WI38 (cell line): Measurements from ENCODE around the gene RASAL2.

Experiments
- H3K4me3 ChIP-seq: 2 replicates; pipeline ENCODE4 v1.5.1; 2011; ENCODE audit warnings: low read depth, mild to moderate bottlenecking, control low read depth, low read length
- CTCF ChIP-seq: IDR thresholded peaks from 2 replicates; pipeline ENCODE4 v1.5.1; 2012; ENCODE audit warnings: low read depth, mild to moderate bottlenecking, control low read depth, low read length

The RASAL2 gene

DNA sequence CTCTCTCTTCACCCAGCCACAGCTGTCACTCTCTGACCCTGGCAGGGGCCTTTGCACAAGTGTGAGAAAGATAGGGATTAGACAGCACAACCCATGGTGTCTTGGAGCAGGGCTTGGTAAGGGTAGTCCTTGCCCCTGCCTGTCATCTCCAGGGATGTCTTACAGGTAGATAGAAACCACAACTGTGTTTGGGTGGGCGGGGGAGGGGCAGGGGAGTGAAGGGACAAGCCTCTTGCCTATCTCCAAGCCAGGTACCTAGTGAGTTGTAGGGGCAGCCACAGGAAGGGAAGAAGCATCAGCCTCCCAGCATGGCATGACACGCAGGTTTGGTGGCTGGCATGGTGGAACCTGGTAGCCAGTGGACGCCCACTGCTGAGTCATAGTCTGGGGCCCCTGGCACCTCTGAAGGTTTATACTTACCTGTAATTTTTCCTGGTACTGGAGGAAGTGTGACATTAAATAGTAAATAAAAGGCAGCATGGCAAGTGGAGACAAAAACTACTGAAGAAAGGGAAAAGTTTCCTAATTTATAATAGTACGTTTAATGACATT is 305.3 kb downstream of the RASAL2 start:
- H3K4me3 ChIP-seq, result no peak overlapping the region
- no peak for TF ChIP-seq CTCF

DNA sequence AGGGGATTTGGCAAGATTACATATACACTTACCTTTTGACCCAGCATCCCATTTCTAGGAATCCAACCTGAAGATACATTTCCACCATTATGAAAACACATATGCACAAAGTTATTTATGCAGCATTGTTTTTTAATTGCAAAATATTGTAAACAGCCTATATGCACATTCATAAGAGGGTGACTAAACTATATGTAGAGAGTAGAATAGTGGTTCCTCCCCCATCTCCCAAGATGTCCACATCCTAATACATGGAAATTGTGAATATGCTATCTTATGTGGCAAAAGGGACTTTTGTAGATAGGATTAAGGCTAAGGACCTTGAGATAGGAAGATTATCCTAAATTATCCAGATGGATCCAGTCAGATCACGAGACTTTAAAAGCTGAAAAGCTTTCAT is 311.2 kb downstream of the RASAL2 start:
- no peak for TF ChIP-seq CTCF

GRCh38 chr1:178407215-178407614 is 313.3 kb downstream of the RASAL2 start:
- no peak for TF ChIP-seq CTCF
- no peak overlapping the region for H3K4me3 ChIP-seq

More for the DNA sequence above, 311.2 kb downstream of the RASAL2 start:
- no peak overlapping the region for H3K4me3 ChIP-seq

DNA sequence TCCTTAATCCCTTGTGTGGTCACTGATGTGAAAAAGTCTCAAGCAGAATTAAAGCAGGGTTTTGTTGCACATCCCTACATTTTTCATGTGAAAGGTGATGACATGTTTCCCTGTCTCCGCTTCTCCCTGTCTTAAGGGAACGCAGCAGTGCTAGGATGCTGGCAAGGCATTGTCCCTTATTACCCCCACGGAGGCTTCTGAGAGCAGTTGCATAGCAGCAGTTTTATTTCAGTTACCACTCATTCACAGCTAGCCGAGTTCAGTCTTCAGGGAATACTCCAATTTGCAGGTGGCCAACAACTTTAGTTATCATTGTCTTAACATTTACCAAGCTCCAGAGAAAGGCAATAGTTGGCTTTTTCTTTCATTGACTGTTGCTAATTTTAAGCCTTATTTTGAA is 313.8 kb downstream of the RASAL2 start:
- no peak for TF ChIP-seq CTCF
- no peak overlapping the region for H3K4me3 ChIP-seq

DNA sequence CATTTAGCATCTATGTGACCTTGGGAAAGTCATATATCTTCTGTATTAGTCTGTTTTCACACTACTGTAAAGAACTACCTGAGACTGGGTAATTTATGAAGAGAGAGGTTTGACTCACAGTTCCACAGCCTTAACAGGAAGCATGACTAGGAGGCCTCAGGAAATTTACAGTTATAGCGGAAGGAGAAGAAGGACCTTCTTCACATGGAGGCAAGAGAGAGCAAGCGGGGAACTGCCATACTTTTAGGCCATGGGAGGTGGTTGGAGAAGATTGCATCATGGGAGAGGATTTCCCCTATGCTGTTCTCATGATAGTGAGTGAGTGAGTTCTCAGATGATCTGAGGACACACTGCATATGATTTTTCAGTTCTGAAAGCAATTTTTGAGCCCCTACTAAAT is 315.0 kb downstream of the RASAL2 start:
- no peak for TF ChIP-seq CTCF
- no peak overlapping the region for H3K4me3 ChIP-seq

- H3K4me3 ChIP-seq, result no peak overlapping the region
- no peak for TF ChIP-seq CTCF
Measured at GRCh38 chr1:178409541-178409940, 315.6 kb downstream of the RASAL2 start.

DNA sequence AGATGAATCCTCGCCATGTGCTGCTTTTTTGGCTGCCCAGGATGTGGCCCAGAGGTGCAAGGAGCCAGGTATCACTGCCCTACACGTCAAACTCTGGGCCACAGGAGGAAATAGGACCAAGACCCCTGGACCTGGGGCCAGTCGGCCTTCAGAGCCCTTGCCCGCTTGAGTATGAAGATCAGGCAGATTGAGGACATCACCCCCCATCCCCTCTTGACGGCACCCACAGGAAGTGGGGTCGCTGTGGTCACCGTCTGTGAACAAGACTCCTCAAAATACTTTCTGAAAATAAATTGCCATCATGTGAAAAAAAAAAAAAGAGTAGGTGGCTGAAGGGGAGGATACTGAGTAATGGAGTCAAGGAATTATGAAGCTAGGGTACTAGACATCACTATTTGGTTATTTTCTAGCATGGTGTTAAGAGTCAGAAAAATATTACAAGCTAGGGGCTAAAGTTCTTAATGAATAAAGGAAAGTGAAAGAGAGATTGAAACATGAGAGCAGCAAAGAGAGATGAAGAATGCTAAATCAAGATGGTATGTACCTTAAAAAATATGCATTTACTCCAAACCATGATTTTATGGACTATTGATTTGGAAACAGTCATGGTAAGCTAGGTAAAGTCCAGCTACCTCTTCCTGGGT is 318.0 kb downstream of the RASAL2 start:
- H3K4me3 ChIP-seq, result no peak overlapping the region
- TF ChIP-seq CTCF, result no peak
